ENCODE data around the gene ACSF3. TPM values are rescaled to one million over a fixed set of nuclear protein-coding genes. Genes with fewer than 3 reads are reported as not detected.

Gene ACSF3
- total RNA-seq, 1 experiment from 2014 or later, result 39.2 TPM

GRCh38 chr16:89173174-89173921 lies 79.7 kb downstream of the ACSF3 start:
- TF ChIP-seq CTCF (IDR thresholded peaks at IDR 0.05; ENCODE audit: unreplicated experiment), result no peak
- Mint-ChIP-seq H3K4me1 (ENCODE audit: insufficient read depth, unreplicated experiment) (peaks cover 5% of the 10 kb centered on the region), H3K4me3 (ENCODE audit: unreplicated experiment) (no peak overlapping the region), H3K36me3 (ENCODE audit: insufficient read depth, unreplicated experiment) (no peaks in the 10 kb centered on the region), H3K27ac (ENCODE audit: low read depth, unreplicated experiment) (no peak overlapping the region), H3K9me3 (ENCODE audit: unreplicated experiment) (no peaks in the 10 kb centered on the region), H3K27me3 (ENCODE audit: insufficient read depth, unreplicated experiment) (no peaks in the 10 kb centered on the region)
- DNase-seq (ENCODE audit: unreplicated experiment), result no peak
- intact Hi-C loops (cut with micrococcal nuclease), result no loop called here
- POLR2A ChIA-PET, result no interaction called here
- CTCF ChIA-PET, result interaction anchor here (0.6 to 0.7 kb wide), 2 partner anchors 38 to 137 kb away, joined by 3 to 4 read pairs; no protein-coding TSS in a partner anchor
- no TSS peak for BruUV-seq (replicated peaks)

- no peaks in the 10 kb centered on the region for H3K9me3 Mint-ChIP-seq (ENCODE audit: unreplicated experiment)
- H3K27me3 Mint-ChIP-seq (ENCODE audit: insufficient read depth, unreplicated experiment), result no peaks in the 10 kb centered on the region
- TF ChIP-seq CTCF (IDR thresholded peaks at IDR 0.05; ENCODE audit: unreplicated experiment), result no peak
- DNase-seq (ENCODE audit: unreplicated experiment), result no peak
- no TSS peak for BruUV-seq (replicated peaks)
- H3K36me3 Mint-ChIP-seq (ENCODE audit: insufficient read depth, unreplicated experiment), result no peaks in the 10 kb centered on the region
- H3K4me3 Mint-ChIP-seq (ENCODE audit: unreplicated experiment), result no peak overlapping the region
- H3K27ac Mint-ChIP-seq (ENCODE audit: low read depth, unreplicated experiment), result no peak overlapping the region
- ChIA-PET POLR2A (no interaction called here), CTCF (interaction anchor here (0.5 to 0.7 kb wide), 4 partner anchors 136 to 566 kb away, joined by 3 to 5 read pairs (median 4); no protein-coding TSS in a partner anchor)
- peaks cover 5% of the 10 kb centered on the region for H3K4me1 Mint-ChIP-seq (ENCODE audit: insufficient read depth, unreplicated experiment)
- intact Hi-C loops (cut with micrococcal nuclease), result no loop called here
Observed at GRCh38 chr16:89174055-89174827, 80.6 kb downstream of the ACSF3 start.

GRCh38 chr16:89174877-89175276 lies 81.2 kb downstream of the ACSF3 start:
- intact Hi-C loops (cut with micrococcal nuclease), result no loop called here
- DNase-seq (ENCODE audit: unreplicated experiment), result no peak
- no peak for TF ChIP-seq CTCF (IDR thresholded peaks at IDR 0.05; ENCODE audit: unreplicated experiment)
- ChIA-PET POLR2A (no interaction called here), CTCF (interaction anchor here (0.5 to 0.7 kb wide), 2 partner anchors 434 to 454 kb away, joined by 3 read pairs; no protein-coding TSS in a partner anchor)
- Mint-ChIP-seq H3K4me3 (ENCODE audit: unreplicated experiment) (no peak overlapping the region), H3K36me3 (ENCODE audit: insufficient read depth, unreplicated experiment) (no peaks in the 10 kb centered on the region), H3K27ac (ENCODE audit: low read depth, unreplicated experiment) (no peak overlapping the region), H3K9me3 (ENCODE audit: unreplicated experiment) (no peaks in the 10 kb centered on the region), H3K4me1 (ENCODE audit: insufficient read depth, unreplicated experiment) (peaks cover 5% of the 10 kb centered on the region), H3K27me3 (ENCODE audit: insufficient read depth, unreplicated experiment) (no peaks in the 10 kb centered on the region)
- BruUV-seq (replicated peaks), result no TSS peak

Data from MCF 10A (cell line).